Fibroblast of pulmonary artery (primary cell): ENCODE results near the gene ETDC.
"Not testable (repeated sequence)": the region's sequence is repeated elsewhere in the genome, so short reads cannot be mapped to it uniquely, and the experiment has no call there.

Source experiments
- DNase-seq: peaks from one replicate; pipeline ENCODE4 v3.0.0-alpha.2; 2010; ENCODE audit warnings: low read depth
- H3K4me3 ChIP-seq: replicated peaks from 2 replicates; pipeline ENCODE4 v1.5.1; 2011; ENCODE audit warnings: low read depth, mild to moderate bottlenecking, control low read depth, low read length, moderate library complexity
- CTCF ChIP-seq: IDR thresholded peaks from 2 replicates; pipeline ENCODE4 v1.5.1; 2011; ENCODE audit warnings: mild to moderate bottlenecking, control low read depth, low read length, inconsistent platforms; ENCODE audit errors: missing control alignments

Gene ETDC

GRCh38 chrX:135295944-135296305, 13.4 kb upstream of the ETDC start:
- TF ChIP-seq CTCF: no peak
- DNase-seq: no peak
- H3K4me3 ChIP-seq: peak overlapping the region; percentile 46

- DNase-seq: no peak
- no peak overlapping the region for H3K4me3 ChIP-seq
- no peak for TF ChIP-seq CTCF
Observed at GRCh38 chrX:135302269-135302873, 6.9 kb upstream of the ETDC start.

GRCh38 chrX:135304741-135305140, 4.5 kb upstream of the ETDC start:
- no peak for DNase-seq
- no peak overlapping the region for H3K4me3 ChIP-seq
- TF ChIP-seq CTCF: no peak

- no peak overlapping the region for H3K4me3 ChIP-seq
- no peak for TF ChIP-seq CTCF
- no peak for DNase-seq
Observed at GRCh38 chrX:135307171-135307570, 2.1 kb upstream of the ETDC start.

- H3K4me3 ChIP-seq: no peak overlapping the region
- DNase-seq: no peak
- no peak for TF ChIP-seq CTCF
Observed at GRCh38 chrX:135308345-135308855, 880 bp upstream of the ETDC start.

- H3K4me3 ChIP-seq: no peak overlapping the region
- DNase-seq: no peak
- no peak for TF ChIP-seq CTCF
Observed at GRCh38 chrX:135315864-135316263, 6.6 kb downstream of the ETDC start.

- H3K4me3 ChIP-seq: no peak overlapping the region
- no peak for TF ChIP-seq CTCF
- DNase-seq: no peak
Observed at GRCh38 chrX:135324463-135324862, 15.2 kb downstream of the ETDC start.

- H3K4me3 ChIP-seq, DNase-seq: not testable (repeated sequence)
Observed at GRCh38 chrX:135325036-135325818, 15.9 kb downstream of the ETDC start.
